Activated CD8-positive, alpha-beta memory T cell treated with anti-CD3 and anti-CD28 coated beads for 48 hours (primary cell): Measurements from ENCODE around the gene RASGRF1.
"Not testable (repeated sequence)": the region's sequence is repeated elsewhere in the genome, so short reads cannot be mapped to it uniquely, and the experiment has no call there.

Source experiments
- DNase-seq, 3 experiments: peaks; one replicate each; pipeline ENCODE4 v3.0.0-alpha.2; 2020; ENCODE audit warnings: low read depth in 2 of 3, low spot score in 2 of 3

The RASGRF1 gene

DNA sequence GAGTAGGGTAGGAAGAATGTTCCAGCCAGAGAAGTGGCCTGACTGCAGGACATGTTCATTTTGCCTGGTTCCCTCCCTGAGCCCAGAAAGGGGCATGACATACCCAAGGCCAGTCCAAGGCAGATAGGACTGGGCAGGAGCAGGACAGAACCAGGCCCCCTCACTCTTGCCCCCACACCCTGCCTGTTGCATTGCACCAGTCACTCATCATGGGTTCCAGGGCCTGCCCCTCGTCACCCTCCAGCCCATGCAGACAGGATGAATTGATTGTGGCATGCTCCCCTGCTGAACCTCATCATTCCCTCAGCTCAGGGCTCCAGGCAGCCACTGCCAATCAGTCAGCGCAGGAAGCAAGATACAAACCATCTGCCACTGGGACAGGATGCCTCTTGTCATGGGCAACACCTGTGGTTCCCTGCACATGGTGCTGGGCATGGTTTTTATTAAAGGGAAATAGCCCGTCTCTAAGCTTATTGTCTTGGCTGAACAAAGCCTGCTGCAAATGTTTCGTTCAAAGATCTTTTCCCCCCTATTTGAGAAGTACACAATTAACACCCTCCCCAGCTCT is 48.9 kb downstream of the RASGRF1 start:
- no peak for DNase-seq

DNA sequence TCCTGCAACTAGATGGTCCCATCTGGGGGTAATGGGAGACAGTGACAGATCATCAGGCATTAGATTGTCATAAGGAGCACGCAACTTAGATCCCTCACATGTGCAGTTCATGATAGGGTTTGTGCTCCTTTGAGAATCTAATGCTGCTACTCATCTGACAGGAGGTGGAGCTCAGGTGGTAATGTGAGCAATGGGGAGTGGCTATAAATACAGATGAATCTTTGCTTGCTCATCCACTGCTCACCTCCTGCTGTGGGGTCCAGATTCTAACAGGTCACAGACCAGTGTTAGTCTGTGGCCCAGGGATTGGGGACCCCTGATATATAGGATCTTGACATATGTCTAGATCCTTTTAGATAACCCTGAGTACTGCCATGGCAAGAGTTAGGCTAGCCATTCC is 52.7 kb downstream of the RASGRF1 start:
- no peak for DNase-seq

DNA sequence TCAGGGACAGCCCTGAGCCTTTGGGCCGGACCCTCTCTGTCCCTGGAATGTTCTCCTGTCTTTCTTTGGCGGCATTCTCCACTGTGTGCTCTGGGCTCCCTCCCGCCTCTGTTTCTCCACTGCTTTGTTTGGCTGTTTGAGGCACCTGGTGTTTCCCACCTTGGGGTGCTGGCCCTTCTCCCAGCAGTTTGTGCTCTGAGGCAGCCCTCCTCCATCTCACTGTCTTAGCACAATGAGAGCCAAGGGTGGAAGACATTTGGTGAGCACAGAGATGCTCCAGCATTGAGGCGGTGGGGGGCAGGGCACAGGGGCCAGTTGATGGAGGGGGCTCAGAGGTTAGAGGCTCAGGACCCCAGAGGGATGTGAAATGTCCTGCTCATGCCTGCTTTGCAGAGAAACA is 54.3 kb downstream of the RASGRF1 start:
- no peak for DNase-seq

DNA sequence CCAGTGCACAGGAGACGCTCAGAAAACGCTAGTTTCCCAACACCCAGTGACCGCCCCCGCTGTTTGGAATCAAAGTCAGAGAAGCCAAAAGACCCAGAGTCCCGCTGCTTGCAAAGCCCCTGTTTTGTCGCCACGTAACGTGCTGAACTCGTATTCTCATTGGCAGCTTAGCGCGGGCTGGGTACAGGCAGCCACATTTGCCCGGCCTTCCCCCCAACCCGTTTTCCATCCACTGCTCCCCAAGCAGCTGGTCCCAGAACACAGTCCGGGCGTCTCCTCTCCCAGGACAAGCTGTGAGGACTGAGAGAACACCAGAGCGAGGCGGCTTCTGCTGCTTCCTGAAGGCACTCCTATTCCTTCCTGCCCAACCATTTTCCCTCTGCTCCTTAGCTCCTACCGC is 54.8 kb downstream of the RASGRF1 start:
- DNase-seq, result no peak

DNA sequence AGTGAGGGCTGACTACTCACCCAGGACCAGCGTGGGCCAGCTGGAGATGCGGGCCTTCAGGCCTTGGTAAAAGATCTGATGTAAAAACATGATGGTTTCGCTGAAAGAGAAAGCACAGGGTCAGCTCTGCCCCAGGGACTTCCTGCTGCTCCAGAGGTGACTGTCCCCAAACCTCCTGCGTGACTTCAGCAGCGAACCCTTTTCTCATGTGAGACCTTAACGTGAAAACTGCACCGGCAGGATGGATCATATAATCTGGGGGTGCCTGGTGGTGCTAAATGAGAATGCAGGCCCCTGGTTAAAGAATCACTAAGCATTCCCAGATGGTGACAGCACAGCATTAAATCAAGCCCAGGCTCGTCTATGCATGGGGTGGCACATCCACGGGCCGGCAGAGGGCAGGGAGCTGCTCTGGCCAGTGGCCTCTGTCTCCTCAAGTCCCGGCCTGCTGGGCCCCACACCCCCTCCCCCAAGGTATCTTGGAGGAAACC is 55.4 kb downstream of the RASGRF1 start:
- DNase-seq, result no peak

DNA sequence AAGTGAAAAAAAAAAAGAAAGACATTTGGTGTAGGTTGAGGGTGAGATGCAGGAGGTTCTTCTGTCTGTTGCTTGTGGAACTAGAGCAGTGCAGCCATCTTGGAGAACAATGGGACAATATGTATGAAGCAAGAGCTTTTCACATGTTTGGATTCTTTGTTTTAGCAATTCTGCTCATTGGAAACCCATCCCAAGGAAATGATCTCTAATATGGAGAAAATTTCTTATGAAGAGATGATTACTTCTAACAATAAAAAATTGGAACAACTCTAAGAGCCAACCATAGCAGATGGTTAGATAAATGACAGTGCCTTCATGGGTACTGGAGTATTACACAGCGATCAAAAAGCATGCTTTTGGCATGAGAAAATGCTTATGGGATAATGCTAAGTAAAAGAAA is 56.3 kb downstream of the RASGRF1 start:
- no peak for DNase-seq

DNA sequence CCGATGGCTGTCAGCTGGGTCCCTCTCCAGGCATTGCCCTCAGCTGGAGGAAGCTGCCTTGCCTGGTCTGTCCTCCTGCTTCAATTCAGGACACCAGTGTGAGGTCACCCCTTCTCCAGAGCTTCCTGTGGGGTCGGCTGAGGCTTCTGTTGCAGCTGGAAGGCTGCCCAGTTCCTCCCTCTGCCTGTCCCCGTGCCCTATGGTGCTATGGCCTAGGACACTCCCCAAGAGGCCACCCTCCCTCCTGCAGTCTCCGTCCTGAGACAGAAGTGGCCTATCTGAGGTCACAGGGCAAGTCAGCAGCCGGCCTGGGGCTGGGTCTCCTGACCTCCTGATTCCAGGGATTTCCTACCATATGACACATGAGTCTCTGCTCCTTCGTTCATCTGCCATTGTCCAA is 57.9 kb downstream of the RASGRF1 start:
- no peak for DNase-seq

DNA sequence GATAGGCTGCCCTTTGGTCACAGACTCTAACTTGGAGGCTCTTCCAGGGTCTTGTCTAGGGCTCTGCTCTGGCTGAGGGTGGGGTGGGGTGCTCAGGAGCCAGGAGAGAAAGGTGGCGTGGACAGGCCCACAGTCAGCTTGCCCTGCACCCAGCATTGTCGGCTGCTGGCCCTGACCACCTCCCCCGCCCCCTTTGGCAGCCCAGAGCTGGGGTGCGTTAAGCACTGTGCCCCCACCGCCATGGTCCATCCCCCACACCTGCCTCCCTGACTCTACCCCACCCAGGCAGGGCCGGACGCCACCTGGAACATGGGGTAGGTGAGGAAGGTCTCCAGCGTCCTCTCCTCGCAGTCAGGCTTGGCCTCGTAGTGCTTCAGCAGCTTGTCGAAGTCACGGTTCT is 58.8 kb downstream of the RASGRF1 start:
- DNase-seq, result no peak

DNA sequence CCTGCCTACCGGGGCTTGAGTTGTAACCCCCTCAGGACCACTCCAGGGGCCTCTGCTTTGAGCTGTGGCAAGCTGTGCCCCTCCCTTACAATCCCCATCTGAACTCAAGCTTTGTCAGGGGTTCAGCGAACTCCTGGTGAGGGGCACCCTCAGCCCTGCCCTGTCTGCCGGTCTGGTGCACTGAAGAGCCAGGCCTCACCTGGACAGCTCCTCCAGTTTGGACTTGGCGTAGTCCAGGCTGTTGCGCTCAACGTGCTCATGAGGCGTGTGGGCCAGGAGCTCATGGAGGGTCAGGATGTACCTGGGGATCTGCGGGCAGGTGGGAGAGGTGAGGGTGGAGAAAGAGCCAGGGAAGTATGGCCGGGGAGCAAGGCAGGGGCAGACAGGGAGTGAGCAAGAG is 59.4 kb downstream of the RASGRF1 start:
- no peak for DNase-seq

DNA sequence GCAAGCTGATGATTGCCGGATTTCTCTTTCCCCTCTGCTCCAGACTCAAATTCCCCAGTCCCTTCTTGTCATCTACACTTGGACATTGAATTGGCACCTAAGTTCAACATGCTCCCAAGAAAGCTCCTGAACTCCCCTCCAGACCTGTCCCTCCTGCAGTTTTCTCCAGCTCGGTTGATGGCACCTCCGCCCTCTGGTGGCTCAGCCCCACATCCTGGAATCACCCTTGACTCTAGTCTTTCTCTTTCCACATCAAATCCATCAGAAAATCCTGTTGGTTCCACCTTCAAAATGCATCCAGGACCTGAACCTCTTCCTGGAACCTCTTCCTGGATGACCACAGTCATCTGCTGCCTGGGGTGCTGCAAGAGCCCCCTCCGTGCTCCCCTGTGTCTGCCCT is 60.1 kb downstream of the RASGRF1 start:
- DNase-seq, result no peak

DNA sequence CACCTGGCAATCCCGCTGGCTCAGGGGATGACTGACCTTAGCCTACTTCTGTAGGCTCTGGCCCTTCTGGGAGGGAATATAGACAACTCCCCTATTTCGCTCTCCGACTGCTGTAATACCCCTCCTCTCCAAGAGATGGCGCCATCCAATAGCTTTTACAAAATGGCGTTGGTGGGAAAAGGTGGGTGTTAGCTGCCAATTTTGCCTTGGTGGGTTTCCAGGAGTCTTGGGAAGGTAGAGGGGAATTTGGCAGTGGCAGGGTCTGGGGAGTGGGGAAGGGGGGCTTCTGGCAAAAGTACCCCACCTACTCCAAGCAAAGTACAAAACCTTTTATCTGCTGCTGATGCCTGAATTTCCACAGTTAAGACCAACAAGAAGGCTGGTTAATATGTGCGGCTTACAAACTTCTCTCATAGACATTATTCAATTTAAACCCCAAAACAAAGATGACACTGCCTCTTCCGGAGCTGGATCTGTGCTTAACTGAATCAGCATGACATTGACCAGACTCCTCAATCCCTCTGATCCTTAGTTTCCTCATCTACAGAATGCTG is 62.1 kb downstream of the RASGRF1 start:
- peak in 1 of 3 experiments; percentile 30 for DNase-seq

DNA sequence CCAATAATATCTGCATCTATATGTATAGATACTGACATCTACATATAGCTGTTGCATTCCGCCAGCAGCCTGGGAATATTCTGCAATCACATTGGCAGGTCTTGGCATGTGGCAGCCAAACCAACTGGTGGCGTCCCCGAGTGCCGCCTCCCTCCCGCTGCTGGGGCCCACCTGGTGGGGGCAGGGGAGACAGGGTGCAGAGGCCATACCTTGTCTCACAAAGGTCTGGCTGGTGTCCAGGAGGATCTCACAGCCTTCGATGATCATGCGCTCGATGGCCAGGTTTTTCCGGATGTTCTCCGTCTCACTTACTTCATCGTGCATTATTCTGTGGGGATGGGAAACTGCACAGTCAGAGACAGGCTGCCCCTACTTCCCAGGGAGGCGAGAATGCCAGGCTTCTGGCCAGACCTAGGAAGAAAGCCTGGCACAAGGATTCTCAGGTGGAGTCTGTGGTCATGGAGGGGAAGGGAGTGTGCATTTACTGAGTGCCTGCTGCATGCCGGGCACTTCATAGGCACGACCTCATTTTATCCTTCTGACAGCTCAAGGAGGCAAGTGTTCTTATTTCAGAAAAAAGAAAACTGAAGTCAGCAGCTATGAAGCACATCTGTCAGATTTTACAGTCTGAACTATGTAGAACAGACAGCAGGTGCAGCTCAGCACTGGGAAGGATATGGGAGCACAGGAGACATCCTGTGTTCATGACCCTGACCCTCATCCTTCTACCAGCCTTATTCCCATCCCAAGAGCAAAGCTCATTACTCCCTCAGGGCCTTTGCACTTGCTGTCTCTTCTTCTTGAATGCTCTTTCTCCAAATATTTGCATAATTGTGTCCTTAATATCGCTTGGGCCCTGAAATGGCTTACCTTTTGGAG is 62.8 kb downstream of the RASGRF1 start:
- no peak for DNase-seq

DNA sequence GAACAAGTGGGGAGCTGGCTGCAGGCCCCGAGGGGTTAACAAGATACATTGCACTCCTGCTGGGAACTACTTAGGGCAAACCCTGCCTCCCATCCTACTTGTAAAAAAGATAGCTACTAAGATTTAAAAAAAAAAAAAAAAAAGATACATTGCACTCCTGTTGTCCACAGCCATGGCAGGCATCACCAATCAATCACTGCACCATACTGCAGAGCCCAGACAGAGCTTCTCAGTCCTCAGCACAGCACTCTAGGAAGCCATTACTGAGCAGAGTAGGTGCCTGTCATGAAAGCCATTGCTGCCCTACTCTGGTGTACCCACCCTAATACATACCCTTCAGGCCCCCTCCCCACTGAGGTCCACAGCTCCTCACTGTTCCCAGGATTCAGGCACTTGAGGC is 64.8 kb downstream of the RASGRF1 start:
- no peak for DNase-seq

DNA sequence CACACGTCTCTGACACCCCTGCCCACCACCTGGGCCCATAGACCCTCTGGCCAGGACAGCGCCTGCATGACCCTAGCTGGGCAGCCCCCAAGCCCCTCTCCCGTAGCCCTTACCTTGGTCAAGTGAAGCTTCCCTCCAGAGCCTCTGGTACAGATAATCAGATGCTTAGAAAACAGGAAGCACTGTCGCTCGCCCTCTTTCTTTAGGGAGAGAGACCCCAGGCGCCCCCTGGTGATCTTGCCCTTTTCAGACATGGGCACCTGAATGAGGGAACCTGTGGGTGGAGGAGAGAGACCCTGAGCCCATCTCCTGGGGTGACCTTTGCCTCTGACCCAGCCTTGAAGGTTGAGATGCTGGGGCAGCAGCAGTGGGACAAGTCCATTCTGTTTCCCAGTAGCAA is 65.4 kb downstream of the RASGRF1 start:
- DNase-seq, result no peak

DNA sequence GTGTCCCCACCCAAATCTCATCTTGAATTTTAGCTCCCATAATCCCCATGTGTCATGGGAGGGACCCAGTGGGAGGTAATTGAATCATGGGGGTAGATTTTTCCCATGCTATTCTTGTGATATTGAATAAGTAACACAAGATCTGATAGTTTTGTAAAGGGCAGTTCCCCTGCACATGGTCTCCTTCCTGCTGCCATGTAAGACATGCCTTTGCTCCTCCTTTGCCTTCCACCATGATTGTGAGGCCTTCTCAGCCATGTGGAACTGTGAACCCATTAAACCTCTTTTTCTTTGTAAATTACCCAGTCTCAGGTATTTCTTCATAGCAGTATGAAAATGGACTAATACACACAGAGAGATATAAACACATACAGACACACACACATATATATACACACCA is 66.1 kb downstream of the RASGRF1 start:
- DNase-seq, result not testable (repeated sequence)

DNA sequence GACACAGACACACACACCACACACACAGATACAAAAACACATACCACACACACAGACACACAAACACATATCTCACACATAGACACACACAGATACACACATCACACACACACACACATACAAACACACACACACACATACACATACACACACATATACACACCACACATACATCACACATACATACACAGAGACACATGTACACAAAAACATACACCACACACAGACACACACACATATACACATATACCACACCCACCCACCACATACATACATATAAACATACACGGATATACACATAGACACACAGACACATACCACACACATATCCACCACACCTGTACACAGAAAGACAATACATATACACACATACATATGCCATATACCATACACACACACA is 66.7 kb downstream of the RASGRF1 start:
- no peak for DNase-seq

DNA sequence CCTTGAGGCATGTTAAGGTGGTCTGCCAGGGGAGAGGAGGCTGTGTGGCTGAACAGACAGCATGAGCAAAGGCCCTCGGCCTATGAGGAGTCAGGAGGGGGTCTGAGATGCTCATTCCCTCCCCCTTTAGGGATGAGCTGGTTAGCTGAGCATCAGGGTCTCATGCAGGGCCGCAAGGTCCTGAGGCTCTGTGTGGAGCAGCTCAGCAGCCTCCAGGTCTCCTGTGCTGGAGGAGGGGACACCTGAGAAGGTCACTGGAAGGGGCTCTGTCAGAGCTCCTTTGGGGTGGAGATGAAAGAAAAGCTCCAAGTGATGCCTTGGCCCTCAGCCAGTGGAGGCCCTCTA is 67.1 kb downstream of the RASGRF1 start:
- no peak for DNase-seq

DNA sequence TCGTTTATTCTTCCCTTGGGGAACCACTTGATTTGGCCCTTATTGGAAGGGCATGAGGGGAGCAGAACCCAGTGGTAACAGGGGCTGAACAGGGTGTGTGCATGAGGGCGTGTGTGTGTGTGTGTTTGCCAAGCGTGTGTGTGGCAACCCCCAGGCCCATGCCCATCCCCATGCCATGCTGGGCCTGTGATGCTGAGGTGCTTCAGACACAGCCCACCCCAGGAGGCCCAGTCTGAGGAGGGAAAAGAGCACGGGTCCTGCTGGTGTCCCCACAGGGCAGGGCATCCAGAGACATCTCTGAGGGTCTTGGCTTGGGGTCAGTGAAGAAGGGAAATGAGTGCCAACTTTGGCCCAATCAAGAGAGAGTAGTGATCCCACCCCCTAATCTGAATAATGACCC is 71.6 kb downstream of the RASGRF1 start:
- no peak for DNase-seq

DNA sequence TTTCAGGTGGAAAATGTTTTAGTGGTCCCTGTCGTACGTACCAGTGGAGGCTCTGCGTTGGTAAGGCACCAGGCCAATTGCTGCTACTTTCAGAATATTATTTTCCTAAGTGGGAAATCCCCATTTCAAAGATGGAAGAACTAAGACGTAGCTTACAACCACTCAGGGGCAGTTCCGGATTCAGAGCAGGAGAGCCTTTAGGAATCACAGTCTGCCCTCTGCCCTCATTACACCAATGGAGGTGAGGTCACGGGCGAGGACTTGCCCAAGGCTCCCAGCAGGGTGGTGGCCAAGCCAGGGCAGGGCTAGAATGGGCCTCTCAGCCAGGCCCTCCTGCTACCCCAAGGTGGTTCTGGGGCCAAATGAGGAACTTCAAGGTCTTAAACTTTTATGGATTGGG is 72.6 kb downstream of the RASGRF1 start:
- DNase-seq, result no peak

DNA sequence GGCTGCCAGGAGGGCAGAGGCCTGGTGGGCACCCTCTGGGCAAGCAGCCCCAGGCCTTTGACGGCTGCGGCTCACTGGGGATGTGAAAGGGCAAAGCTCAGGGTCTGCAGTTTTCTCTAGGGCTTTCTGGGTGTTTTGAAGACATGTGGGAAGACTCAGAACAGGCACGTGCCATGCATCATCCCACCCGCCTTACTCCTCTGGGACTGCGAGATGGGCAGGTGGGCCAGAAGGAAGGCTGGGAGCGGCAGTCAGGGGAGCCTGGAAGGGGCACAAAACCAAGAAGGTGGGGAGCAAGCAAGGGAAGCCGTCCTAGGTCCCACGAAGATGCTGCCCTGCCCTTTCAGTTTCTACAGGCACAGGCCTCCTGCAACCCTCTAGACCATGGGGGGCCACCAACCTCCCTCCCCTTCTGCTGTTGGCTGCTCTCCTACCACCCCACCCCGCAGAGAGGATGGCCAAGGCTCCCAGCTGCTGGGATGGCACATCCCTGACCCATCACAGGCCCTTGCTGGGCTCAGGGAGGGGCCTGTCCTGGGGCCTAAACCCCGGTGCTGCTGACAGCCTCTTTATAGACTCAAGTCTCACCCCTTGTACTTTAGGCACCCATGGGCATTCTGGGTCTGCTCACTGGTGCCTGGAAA is 73.9 kb downstream of the RASGRF1 start:
- DNase-seq, result no peak

DNA sequence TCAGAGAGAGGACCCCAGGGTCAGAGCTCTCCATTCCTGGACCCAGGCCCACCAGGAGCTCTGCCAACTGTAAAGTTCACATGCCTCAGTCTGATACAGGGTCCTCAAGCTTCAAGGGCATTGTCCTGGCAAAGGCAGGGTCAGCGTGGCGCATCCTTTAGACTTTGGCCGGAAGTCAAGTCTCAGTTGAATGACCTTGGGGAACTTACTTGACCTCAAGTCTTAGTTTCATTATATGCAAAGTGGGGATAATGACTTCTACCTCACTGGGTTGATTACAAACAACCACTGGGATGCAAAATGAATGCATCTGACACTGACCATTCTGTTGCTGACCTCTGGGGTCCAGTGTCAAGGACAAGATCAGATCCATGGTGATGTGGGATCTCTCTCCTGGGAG is 75.2 kb downstream of the RASGRF1 start:
- no peak for DNase-seq

DNA sequence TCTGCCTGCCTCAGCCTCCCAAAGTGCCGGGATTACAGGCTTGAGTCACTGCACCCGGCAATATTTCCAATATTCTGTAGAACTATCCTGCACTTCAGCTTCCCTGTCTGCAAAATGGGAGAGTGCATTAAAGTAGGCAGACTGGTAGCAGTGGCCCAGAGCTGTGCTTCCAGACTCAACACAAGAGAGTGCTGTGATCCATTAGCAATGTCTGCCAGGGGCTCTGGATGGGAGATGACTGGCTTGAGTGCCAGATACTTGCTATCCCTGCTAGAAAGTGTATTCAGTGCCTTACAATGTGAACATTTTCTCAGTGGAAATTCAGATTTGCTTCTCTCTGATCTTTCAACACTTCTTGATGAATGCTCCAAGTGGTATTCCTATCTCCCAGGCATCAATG is 80.3 kb downstream of the RASGRF1 start:
- DNase-seq, result no peak
